Mucosa of rectum (tissue), 2 donors: ENCODE data around the gene EFCAB7.

Source experiments
- H3K27ac ChIP-seq, 2 donors: one replicate each; pipeline ENCODE4 v1.7.0; 2013; ENCODE audit warnings: inconsistent platforms in 2 of 2, low read depth in 2 of 2, low read length in 2 of 2
- H3K27me3 ChIP-seq, 2 donors: one replicate each; pipeline ENCODE4 v1.7.0; 2013; ENCODE audit warnings: low read length in 2 of 2; ENCODE audit not compliant: control insufficient read depth in 2 of 2, insufficient read depth in 2 of 2
- H3K36me3 ChIP-seq, 2 donors: one replicate each; pipeline ENCODE4 v1.7.0; 2013; ENCODE audit warnings: low read length in 2 of 2; ENCODE audit not compliant: control insufficient read depth in 2 of 2, insufficient read depth in 2 of 2
- H3K4me1 ChIP-seq, 2 donors: one replicate each; pipeline ENCODE4 v1.7.0; 2013; ENCODE audit warnings: low read length in 2 of 2, mild to moderate bottlenecking in 1 of 2; ENCODE audit not compliant: control insufficient read depth in 2 of 2, insufficient read depth in 2 of 2
- H3K4me3 ChIP-seq, 2 donors: one replicate each; pipeline ENCODE4 v1.7.0; 2013; ENCODE audit warnings: low read length in 2 of 2
- H3K9ac ChIP-seq, 2 donors: one replicate each; pipeline ENCODE4 v1.7.0; 2013; ENCODE audit warnings: low read length in 2 of 2, low read depth in 1 of 2, mild to moderate bottlenecking in 1 of 2
- H3K9me3 ChIP-seq, 2 donors: one replicate each; pipeline ENCODE4 v1.7.0; 2013; ENCODE audit warnings: low read length in 2 of 2; ENCODE audit not compliant: control insufficient read depth in 2 of 2
- donor health status: healthy.
- donor health status: Normal muscosa, but diverticular disease.

The EFCAB7 gene

DNA sequence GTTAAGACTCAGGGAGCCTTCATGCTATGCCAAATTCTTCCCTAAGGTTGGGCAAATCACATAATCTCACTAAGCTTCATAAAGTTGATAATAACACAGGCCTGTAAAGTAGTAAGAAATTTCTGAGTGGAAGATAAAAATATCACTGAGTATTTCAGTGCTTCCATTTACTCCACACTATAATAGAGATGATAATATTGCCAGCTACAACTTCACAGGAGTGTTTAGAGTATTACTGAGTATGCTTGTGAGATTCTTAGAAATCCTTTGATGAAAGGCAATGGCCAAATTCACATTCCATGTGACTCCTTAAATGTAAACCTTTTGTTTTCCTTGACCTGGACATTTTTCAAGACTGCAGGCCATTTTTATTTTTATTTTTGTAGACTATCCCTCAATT lies 10.7 kb upstream of the EFCAB7 start:
- H3K4me1 ChIP-seq: no peaks in the 10 kb centered on the region
- H3K27ac ChIP-seq: no peak overlapping the region
- no peaks in the 10 kb centered on the region for H3K9me3 ChIP-seq
- no peak overlapping the region for H3K9ac ChIP-seq
- no peaks in the 10 kb centered on the region for H3K27me3 ChIP-seq
- no peak overlapping the region for H3K4me3 ChIP-seq
- H3K36me3 ChIP-seq: peaks cover 0 to 3% of the 10 kb centered on the region in 2 donors

DNA sequence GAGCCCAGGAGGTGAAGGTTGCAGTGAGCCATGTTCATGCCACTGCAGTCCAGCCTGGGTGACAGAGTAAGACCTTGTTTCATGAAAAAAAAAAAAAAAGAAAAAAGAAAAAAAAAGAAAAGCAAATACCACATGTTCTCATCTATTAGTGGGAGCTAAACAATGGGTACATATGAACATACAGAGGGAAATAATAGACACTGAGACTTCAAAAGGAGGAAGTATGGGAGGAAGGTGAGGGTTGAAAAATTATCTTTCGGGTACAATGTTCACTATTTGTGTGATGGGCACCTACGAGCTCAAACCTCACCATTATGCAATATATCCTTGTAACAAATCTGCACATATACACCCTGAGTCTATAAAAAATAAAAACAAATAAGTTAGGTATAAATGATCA lies 6.7 kb upstream of the EFCAB7 start:
- Histone ChIP-seq H3K9me3 (no peaks in the 10 kb centered on the region), H3K36me3 (no peaks in the 10 kb centered on the region), H3K27me3 (no peaks in the 10 kb centered on the region), H3K9ac (no peak overlapping the region), H3K27ac (no peak overlapping the region), H3K4me1 (no peaks in the 10 kb centered on the region), H3K4me3 (no peak overlapping the region)

DNA sequence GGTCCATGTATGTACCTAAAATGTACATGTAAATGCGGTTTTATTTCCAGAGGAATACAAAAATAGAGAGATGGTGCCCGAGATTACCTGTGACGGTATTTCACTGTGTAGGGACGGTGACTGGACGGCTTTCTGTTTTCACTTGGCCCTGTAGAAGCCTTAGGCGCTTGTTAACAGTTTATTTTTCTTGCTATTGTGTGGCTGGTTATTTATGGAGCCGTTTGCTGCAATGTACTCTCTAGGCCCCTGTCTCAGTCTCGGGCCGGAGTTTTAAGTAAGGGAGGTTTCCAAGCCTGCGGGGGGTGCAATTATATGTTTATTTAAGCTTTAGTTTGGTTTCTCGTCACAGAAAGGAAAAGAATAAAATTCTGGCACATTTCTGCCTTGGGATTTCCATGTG lies 413 bp downstream of the EFCAB7 start:
- Histone ChIP-seq H3K9ac (peak overlapping the region; percentile 83 to 92), H3K27me3 (no peaks in the 10 kb centered on the region), H3K9me3 (no peaks in the 10 kb centered on the region), H3K27ac (peak overlapping the region; percentile 92 to 95), H3K4me1 (peaks cover 4 to 12% of the 10 kb centered on the region in 2 donors), H3K4me3 (peak overlapping the region; percentile 89 to 97), H3K36me3 (no peaks in the 10 kb centered on the region)

DNA sequence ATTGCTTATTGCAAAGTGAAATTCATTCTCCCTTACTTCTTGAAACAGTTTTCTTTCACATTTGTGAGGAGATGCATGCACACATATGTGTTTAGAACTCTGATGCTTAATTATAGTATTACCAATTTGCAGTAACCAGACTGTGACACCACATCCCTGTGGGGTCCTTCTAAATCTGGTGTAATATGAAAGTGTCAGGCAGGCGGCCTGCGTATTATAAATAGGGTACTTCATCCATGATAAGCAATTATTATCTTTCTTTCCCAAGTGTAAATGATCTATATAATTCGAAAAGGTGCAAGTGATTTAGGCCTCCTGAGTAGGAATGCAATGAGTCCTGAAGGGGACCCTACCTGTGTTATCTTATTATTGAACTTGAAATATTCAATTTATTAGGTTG lies 876 bp downstream of the EFCAB7 start:
- peaks cover 4 to 12% of the 10 kb centered on the region in 2 donors for H3K4me1 ChIP-seq
- H3K27me3 ChIP-seq: no peaks in the 10 kb centered on the region
- H3K36me3 ChIP-seq: peaks cover 0 to 2% of the 10 kb centered on the region in 2 donors
- peak overlapping the region in 1 of 2 donors; percentile 95 for H3K27ac ChIP-seq
- H3K9ac ChIP-seq: peak overlapping the region; percentile 83 to 92
- H3K4me3 ChIP-seq: peak overlapping the region; percentile 11 to 97
- H3K9me3 ChIP-seq: no peaks in the 10 kb centered on the region

DNA sequence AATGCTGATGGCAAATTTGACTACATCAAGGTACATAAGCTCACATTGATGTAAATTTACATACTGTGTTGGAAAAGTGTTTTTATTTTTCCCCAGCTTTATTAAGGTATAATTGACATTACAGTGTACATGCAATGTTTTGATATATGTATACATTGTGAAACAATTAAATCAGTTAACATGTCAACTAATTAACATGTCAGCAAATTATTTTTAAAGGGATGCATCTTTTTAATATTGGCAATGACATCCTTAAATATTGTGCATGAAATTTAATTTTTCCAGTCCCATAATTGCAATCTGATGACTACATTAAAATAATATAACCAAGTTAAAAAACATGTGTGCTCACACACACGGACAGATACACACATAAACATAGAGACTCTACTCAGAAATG lies 9.4 kb downstream of the EFCAB7 start:
- no peaks in the 10 kb centered on the region for H3K9me3 ChIP-seq
- no peak overlapping the region for H3K4me3 ChIP-seq
- H3K27me3 ChIP-seq: no peaks in the 10 kb centered on the region
- no peak overlapping the region for H3K9ac ChIP-seq
- H3K27ac ChIP-seq: no peak overlapping the region
- H3K4me1 ChIP-seq: no peaks in the 10 kb centered on the region
- peaks cover 2 to 3% of the 10 kb centered on the region in 2 donors for H3K36me3 ChIP-seq

DNA sequence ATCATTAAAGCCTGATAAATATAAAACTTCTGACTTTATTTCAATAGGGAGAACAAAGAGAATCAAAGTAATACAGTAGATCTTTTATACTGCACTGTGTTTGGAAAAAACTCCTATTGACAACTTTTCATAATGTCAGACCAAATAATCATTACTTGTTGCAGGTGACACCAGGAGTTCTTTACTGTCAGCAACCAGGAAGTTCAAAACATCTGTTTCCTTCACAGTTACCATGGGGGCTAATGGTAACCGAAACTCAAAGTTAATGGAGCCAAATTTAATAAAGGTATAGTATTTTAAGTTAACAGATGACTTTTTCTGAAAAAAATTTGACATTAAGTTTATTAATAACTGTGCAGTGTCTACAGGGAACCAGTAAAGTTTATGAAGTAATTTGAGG lies 10.6 kb downstream of the EFCAB7 start:
- Histone ChIP-seq H3K9me3 (no peaks in the 10 kb centered on the region), H3K4me3 (no peak overlapping the region), H3K4me1 (no peaks in the 10 kb centered on the region), H3K36me3 (peaks cover 2 to 3% of the 10 kb centered on the region in 2 donors), H3K27ac (no peak overlapping the region), H3K27me3 (no peaks in the 10 kb centered on the region), H3K9ac (no peak overlapping the region)

DNA sequence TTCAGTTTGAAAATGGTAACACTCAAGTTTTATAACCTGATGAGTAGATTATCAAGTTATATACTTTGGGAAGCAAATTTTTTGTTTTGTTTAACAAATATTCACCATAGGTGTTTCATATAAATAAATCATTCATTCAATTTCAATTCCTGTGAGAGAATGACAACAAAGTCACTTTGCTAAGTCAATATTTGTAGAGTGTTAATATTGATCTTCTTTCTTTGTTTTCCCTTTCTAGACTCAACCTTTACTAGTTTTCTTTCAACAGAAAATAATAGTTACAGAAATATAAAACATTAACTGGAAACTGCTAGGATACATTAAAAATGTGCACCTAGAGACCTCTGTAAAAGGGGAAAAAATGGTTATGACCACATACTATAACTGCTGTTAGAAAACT lies 11.1 kb downstream of the EFCAB7 start:
- Histone ChIP-seq H3K9me3 (no peaks in the 10 kb centered on the region), H3K4me3 (no peak overlapping the region), H3K36me3 (peaks cover 0 to 3% of the 10 kb centered on the region in 2 donors), H3K27ac (no peak overlapping the region), H3K27me3 (no peaks in the 10 kb centered on the region), H3K9ac (no peak overlapping the region), H3K4me1 (no peaks in the 10 kb centered on the region)

DNA sequence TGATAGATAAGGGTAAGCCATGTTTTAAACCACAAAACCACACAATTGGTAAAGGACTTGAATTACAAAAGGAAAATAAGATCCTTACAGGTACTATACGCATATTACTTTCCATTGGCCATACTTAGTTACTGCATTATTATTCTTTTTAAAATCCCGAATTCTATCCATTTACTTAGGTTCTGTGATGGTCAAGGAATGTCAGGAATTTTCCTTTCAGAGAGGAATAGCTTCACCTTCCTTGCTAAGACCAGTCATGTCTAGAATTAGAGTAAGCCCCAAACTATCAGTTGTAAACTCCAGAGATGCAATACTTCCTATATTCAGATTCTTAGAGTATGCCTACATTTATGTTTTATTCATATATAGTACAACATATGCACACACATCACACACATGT lies 13.7 kb downstream of the EFCAB7 start:
- H3K4me3 ChIP-seq: no peak overlapping the region
- no peaks in the 10 kb centered on the region for H3K4me1 ChIP-seq
- H3K9me3 ChIP-seq: no peaks in the 10 kb centered on the region
- peaks cover 0 to 3% of the 10 kb centered on the region in 2 donors for H3K36me3 ChIP-seq
- H3K27me3 ChIP-seq: no peaks in the 10 kb centered on the region
- no peak overlapping the region for H3K27ac ChIP-seq
- H3K9ac ChIP-seq: no peak overlapping the region

DNA sequence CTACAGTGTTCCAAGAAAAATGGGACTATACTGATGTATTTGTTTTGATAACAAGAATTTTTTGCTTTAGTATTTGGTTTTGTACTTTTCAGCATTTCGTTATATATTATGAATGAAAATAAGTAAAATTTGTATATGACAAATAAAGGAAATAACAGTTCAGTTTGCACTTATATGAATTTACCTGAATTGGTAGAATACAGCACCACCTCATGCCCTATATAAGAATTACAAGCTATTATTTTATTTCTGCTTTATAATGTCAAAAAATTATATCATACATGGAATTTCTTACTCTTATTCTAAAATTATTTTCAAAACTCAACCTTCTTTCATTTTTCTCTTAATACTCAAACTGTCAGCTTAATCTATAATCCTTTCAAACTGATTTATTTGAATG lies 14.6 kb downstream of the EFCAB7 start:
- peaks cover 0 to 3% of the 10 kb centered on the region in 2 donors for H3K36me3 ChIP-seq
- no peak overlapping the region for H3K4me3 ChIP-seq
- H3K9ac ChIP-seq: no peak overlapping the region
- no peaks in the 10 kb centered on the region for H3K4me1 ChIP-seq
- H3K27me3 ChIP-seq: no peaks in the 10 kb centered on the region
- no peaks in the 10 kb centered on the region for H3K9me3 ChIP-seq
- H3K27ac ChIP-seq: no peak overlapping the region

DNA sequence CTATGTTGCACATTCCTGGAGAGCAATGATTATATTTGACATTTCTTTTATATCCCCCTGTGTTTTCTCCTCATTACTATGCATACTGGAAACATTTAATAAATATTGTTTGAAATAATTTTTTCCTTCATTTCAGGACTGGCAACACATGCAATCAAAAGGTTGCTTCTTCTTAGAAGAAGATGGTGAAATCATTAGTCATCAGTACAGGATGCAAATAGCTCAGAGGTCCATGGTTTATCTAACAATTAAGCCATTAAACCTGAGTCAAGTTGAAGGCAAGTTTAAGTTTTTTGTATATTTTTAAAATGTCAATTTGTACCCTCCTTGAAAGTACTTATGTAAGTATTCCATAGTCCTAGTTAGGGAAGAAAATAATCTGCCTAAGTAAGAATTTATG lies 22.5 kb downstream of the EFCAB7 start:
- no peak overlapping the region for H3K9ac ChIP-seq
- no peaks in the 10 kb centered on the region for H3K9me3 ChIP-seq
- H3K27me3 ChIP-seq: no peaks in the 10 kb centered on the region
- H3K4me3 ChIP-seq: no peak overlapping the region
- H3K27ac ChIP-seq: no peak overlapping the region
- H3K4me1 ChIP-seq: no peaks in the 10 kb centered on the region
- H3K36me3 ChIP-seq: peaks cover 3 to 6% of the 10 kb centered on the region in 2 donors
